Progenitor cell of endocrine pancreas (in vitro differentiated cells): Measurements from ENCODE around the gene TRPC4. TPM values are rescaled to one million over a fixed set of nuclear protein-coding genes. Genes with fewer than 3 reads are reported as not detected.

Source experiments
- DNase-seq: peaks from one replicate; pipeline ENCODE4 v3.0.0; 2021; ENCODE audit warnings: low spot score; ENCODE audit not compliant: unreplicated experiment
- H3K27ac Mint-ChIP-seq: 2 replicates; pipeline ENCODE4 v1.8.0; 2021; ENCODE audit warnings: mild to moderate bottlenecking, moderate library complexity, mixed read lengths
- H3K27me3 Mint-ChIP-seq: 2 replicates; pipeline ENCODE4 v1.8.0; 2021; ENCODE audit warnings: mixed read lengths
- H3K36me3 Mint-ChIP-seq: 2 replicates; pipeline ENCODE4 v1.8.0; 2022; ENCODE audit warnings: mixed read lengths; ENCODE audit not compliant: insufficient read depth
- H3K4me1 Mint-ChIP-seq: 2 replicates; pipeline ENCODE4 v1.8.0; 2021; ENCODE audit warnings: low read depth, mixed read lengths
- H3K4me3 Mint-ChIP-seq: 2 replicates; pipeline ENCODE4 v1.8.0; 2021; ENCODE audit warnings: low read depth, mild to moderate bottlenecking, moderate library complexity, mixed read lengths
- H3K9me3 Mint-ChIP-seq: 2 replicates; pipeline ENCODE4 v1.8.0; 2021; ENCODE audit warnings: low read depth, mixed read lengths
- total RNA-seq: library from RNA; stranded (reverse); gene quantifications from 2 replicates; pipeline ENCODE4 v1.2.1, GENCODE V29; 2021
- TF ChIP-seq, protein P1 (sequence below): fragments of 200-600 bp; sonication (generic); IDR thresholded peaks from one replicate; pipeline ENCODE4 v1.5.0; 2021; ENCODE audit warnings: antibody characterized with exemption, mild to moderate bottlenecking; ENCODE audit not compliant: unreplicated experiment

The TRPC4 gene
- total RNA-seq, 1 donor from 2014 or later: 4.2 TPM

DNA sequence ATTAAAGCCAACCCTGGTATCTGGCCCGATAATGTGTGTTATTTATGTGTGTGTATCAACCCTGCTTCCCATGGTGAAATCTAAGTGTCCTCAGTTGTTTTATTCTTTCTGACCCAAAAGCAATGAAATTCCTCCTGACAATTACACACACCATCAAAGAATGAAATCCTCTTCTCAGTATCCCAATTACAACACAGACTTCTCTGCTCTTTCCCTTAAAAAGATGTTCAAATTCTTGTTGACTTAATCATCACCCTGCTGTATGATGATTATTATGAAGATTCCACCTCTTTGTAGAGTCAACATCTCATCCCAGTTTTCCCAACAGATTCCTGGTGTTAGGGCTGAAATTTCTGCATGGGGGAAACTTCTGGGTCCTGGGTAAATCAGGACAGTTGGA, 8.9 kb upstream of the TRPC4 start:
- H3K27ac Mint-ChIP-seq: no peak overlapping the region
- TF ChIP-seq, protein P1, sequence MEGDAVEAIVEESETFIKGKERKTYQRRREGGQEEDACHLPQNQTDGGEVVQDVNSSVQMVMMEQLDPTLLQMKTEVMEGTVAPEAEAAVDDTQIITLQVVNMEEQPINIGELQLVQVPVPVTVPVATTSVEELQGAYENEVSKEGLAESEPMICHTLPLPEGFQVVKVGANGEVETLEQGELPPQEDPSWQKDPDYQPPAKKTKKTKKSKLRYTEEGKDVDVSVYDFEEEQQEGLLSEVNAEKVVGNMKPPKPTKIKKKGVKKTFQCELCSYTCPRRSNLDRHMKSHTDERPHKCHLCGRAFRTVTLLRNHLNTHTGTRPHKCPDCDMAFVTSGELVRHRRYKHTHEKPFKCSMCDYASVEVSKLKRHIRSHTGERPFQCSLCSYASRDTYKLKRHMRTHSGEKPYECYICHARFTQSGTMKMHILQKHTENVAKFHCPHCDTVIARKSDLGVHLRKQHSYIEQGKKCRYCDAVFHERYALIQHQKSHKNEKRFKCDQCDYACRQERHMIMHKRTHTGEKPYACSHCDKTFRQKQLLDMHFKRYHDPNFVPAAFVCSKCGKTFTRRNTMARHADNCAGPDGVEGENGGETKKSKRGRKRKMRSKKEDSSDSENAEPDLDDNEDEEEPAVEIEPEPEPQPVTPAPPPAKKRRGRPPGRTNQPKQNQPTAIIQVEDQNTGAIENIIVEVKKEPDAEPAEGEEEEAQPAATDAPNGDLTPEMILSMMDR: no peak
- no peaks in the 10 kb centered on the region for H3K36me3 Mint-ChIP-seq
- DNase-seq: no peak
- peaks cover 10% of the 10 kb centered on the region for H3K27me3 Mint-ChIP-seq
- peaks cover 3% of the 10 kb centered on the region for H3K4me1 Mint-ChIP-seq
- peaks cover 3% of the 10 kb centered on the region for H3K9me3 Mint-ChIP-seq
- H3K4me3 Mint-ChIP-seq: no peak overlapping the region

DNA sequence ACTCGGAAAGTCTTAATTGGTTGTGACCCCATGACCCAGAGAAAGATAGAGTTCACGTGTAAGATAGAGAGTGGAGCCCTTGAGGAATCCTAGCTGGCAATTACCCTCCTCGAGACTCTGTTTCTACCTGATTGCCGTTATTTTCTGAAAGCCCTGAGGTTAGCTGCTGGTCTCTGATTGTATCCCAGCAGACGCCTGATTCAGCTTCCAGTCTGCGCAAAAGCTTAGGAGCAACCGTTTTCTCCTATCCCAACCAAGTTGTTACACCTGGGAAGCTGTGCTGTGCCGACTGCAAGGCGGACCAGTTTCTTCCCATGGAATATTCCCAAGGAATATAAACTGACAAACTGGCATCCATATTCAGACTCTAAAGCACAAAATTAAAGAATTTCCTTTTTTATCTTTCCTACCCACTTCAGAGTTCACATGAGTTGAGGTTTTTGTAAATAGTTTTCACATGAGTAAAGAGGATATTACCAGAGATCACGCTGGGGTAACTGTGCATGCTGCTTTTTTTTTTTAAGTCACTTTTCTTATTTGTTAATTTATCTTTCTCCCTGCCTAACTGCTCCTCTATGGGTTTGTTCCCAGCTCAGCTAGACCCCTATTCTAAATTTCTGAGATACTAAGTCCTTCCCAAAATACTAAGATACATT, 1.5 kb upstream of the TRPC4 start:
- peak overlapping the region; percentile 89 for H3K4me3 Mint-ChIP-seq
- H3K4me1 Mint-ChIP-seq: peaks cover 30% of the 10 kb centered on the region
- TF ChIP-seq, protein P1: no peak
- H3K9me3 Mint-ChIP-seq: peaks cover 3% of the 10 kb centered on the region
- H3K27me3 Mint-ChIP-seq: peaks cover 20% of the 10 kb centered on the region
- H3K36me3 Mint-ChIP-seq: no peaks in the 10 kb centered on the region
- H3K27ac Mint-ChIP-seq: peak overlapping the region; percentile 35
- no peak for DNase-seq

DNA sequence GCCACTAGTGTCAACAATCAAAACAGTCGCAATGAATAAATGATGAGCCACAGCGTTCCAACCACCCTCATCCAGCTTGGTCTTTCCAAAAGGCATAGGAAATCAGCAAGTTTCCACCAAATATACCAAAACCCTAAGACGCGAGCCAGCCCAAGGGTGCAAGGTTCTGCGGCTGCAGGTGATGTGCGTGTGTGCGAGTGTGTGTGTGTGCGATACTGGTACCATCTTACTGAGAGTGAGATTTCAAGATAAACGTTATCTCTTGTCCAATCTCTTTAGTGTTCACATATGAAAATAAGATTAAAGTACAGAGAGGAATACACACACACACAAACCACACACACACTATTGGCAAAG, 895 bp upstream of the TRPC4 start:
- Mint-ChIP-seq H3K4me1 (peaks cover 32% of the 10 kb centered on the region), H3K36me3 (no peaks in the 10 kb centered on the region), H3K27ac (peak overlapping the region; percentile 93), H3K9me3 (peaks cover 1% of the 10 kb centered on the region), H3K4me3 (peak overlapping the region; percentile 89), H3K27me3 (peaks cover 18% of the 10 kb centered on the region)
- no peak for DNase-seq
- TF ChIP-seq, protein P1: no peak

DNA sequence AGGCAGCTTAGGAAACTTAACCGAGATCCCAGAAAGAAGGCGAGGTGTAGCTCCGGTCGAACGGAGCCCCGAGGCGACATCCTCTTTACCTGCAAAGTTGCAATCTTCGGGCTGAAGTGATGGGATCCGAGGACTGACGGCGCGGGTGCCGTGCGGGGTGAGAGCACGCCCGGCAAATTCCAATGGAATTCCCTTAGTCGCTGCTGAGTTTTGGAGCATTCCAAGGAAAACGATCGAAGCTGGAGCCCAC, 141 bp downstream of the TRPC4 start:
- Mint-ChIP-seq H3K4me1 (peaks cover 32% of the 10 kb centered on the region), H3K27ac (peak overlapping the region; percentile 91), H3K27me3 (peaks cover 13% of the 10 kb centered on the region), H3K9me3 (no peaks in the 10 kb centered on the region), H3K36me3 (no peaks in the 10 kb centered on the region), H3K4me3 (peak overlapping the region; percentile 89)
- no peak for DNase-seq
- TF ChIP-seq, protein P1: no peak

DNA sequence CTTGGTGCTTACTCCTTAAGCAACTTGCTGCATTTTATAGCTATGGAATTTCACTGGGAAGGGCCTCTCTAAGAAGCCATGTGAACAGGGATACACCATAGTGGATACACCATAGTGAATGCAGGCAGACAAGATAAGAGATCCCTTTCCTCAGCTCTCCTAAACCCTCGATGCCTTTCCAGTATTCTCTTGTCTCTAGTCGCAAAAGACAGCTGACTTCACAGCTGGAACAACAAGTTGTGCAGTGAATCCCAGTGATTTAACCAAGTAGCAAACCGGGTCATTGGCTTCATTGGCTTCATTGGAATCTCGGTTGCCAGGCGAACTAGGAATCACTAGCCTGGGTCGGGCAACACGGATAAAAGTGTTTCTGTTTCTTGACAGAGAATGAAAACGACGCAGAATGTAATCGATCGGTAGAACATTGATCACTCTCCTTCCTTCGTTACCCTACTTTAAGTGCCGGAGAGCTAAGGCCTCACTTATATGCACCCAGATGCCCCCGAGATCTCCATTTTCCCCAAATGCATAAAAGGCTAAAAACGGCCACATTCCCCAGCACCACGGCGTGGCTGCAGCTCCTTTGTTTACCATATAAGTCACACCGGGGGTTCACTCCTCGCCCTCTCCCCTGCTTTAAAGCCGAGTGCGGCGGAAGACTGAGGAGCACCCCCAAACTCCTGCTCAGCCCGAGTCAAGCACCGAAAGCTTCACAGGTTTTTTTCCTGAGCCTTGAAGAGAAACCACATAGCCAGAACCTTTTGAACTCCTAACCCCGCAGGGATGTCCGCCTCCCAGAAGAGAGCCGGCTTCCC, 674 bp downstream of the TRPC4 start:
- Mint-ChIP-seq H3K4me3 (peak overlapping the region; percentile 89), H3K4me1 (peaks cover 32% of the 10 kb centered on the region), H3K27ac (peak overlapping the region; percentile 91), H3K9me3 (no peaks in the 10 kb centered on the region), H3K27me3 (peaks cover 13% of the 10 kb centered on the region), H3K36me3 (no peaks in the 10 kb centered on the region)
- TF ChIP-seq, protein P1: no peak
- no peak for DNase-seq
